ENCODE data around the gene ABLIM1.

Gene ABLIM1

GRCh38 chr10:114483575-114483974 is 174.5 kb downstream of the ABLIM1 start:
- no peak for DNase-seq

- no peak for DNase-seq
Measured at GRCh38 chr10:114482480-114483304, 175.4 kb downstream of the ABLIM1 start.

- no peak for DNase-seq
Measured at GRCh38 chr10:114481055-114481454, 177.0 kb downstream of the ABLIM1 start.

GRCh38 chr10:114479836-114480235 is 178.2 kb downstream of the ABLIM1 start:
- no peak for DNase-seq

- no peak for DNase-seq
Measured at GRCh38 chr10:114479307-114479706, 178.8 kb downstream of the ABLIM1 start.

GRCh38 chr10:114478281-114478680 is 179.8 kb downstream of the ABLIM1 start:
- no peak for DNase-seq

- DNase-seq: no peak
Measured at GRCh38 chr10:114477285-114477684, 180.8 kb downstream of the ABLIM1 start.

GRCh38 chr10:114474989-114475388 is 183.1 kb downstream of the ABLIM1 start:
- DNase-seq: no peak

- no peak for DNase-seq
Measured at GRCh38 chr10:114473776-114474175, 184.3 kb downstream of the ABLIM1 start.

- DNase-seq: no peak
Measured at GRCh38 chr10:114472877-114473253, 185.2 kb downstream of the ABLIM1 start.

GRCh38 chr10:114471906-114472876 is 185.9 kb downstream of the ABLIM1 start:
- DNase-seq: no peak

- DNase-seq: peak; percentile 3
Measured at GRCh38 chr10:114470956-114471905, 186.8 kb downstream of the ABLIM1 start.

- no peak for DNase-seq
Measured at GRCh38 chr10:114470361-114470760, 187.7 kb downstream of the ABLIM1 start.

GRCh38 chr10:114458955-114459354 is 199.1 kb downstream of the ABLIM1 start:
- no peak for DNase-seq

- no peak for DNase-seq
Measured at GRCh38 chr10:114458216-114458920, 199.7 kb downstream of the ABLIM1 start.

- DNase-seq: no peak
Measured at GRCh38 chr10:114453576-114453975, 204.5 kb downstream of the ABLIM1 start.

- DNase-seq: no peak
Measured at GRCh38 chr10:114448897-114449296, 209.2 kb downstream of the ABLIM1 start.

- no peak for DNase-seq
Measured at GRCh38 chr10:114445332-114445731, 212.7 kb downstream of the ABLIM1 start.

- DNase-seq: no peak
Measured at GRCh38 chr10:114444819-114445218, 213.3 kb downstream of the ABLIM1 start.

GRCh38 chr10:114442091-114442630 is 215.9 kb downstream of the ABLIM1 start:
- DNase-seq: no peak

GRCh38 chr10:114441107-114441506 is 217.0 kb downstream of the ABLIM1 start:
- DNase-seq: no peak

Data from NCI-H1436 treated with DMSO at 0.1 percent for 48 hours (cell line).